ENCODE results near the gene GPR89B. TPM values are rescaled to one million over a fixed set of nuclear protein-coding genes. Genes with fewer than 3 reads are reported as not detected.
"Not testable (repeated sequence)": the region's sequence is repeated elsewhere in the genome, so short reads cannot be mapped to it uniquely, and the experiment has no call there.

Gene GPR89B
- total RNA-seq, 5 donors from 2014 or later (not counting 1 experiment from before 2014, with no cell fraction given) = 18.2 to 25.5 (median 22.2) TPM

- CTCF ChIA-PET; H3K27ac ChIP-seq (ENCODE audit: low read length); H3K27me3 Mint-ChIP-seq; H3K9me3 Mint-ChIP-seq; H3K4me3 ChIP-seq (ENCODE audit: control insufficient read depth in 1 of 2, extremely low read depth in 1 of 2, low read length in 1 of 2); H3K4me3 Mint-ChIP-seq; H3K27ac Mint-ChIP-seq; H3K9me3 ChIP-seq; H3K36me3 Mint-ChIP-seq; H3K27me3 ChIP-seq (replicated peaks in 1 of 2; ENCODE audit: control insufficient read depth in 2 of 2, extremely low read depth in 1 of 2, insufficient read depth in 2 of 2, low read length in 1 of 2); DNase-seq; ATAC-seq (replicated peaks in 1 of 4); H3K4me1 ChIP-seq (ENCODE audit: control insufficient read depth in 1 of 2, extremely low read depth in 1 of 2, insufficient read depth in 2 of 2, low read length in 2 of 2); H3K36me3 ChIP-seq (ENCODE audit: control insufficient read depth in 2 of 2, extremely low read depth in 1 of 2, insufficient read depth in 1 of 2, low read length in 1 of 2); POLR2A ChIA-PET; H3K4me1 Mint-ChIP-seq: not testable (repeated sequence)
- no CpG with 5 or more reads among the region's 2 CpGs for WGBS (ENCODE audit: insufficient coverage)
Observed at GRCh38 chr1:147959680-147960079, 31.5 kb downstream of the GPR89B start.

GRCh38 chr1:147964575-147964974 is 36.4 kb downstream of the GPR89B start:
- H3K4me3 Mint-ChIP-seq; H3K9me3 Mint-ChIP-seq; H3K4me1 Mint-ChIP-seq; ATAC-seq (replicated peaks in 1 of 4); H3K27ac Mint-ChIP-seq; POLR2A ChIA-PET; CTCF ChIA-PET; H3K36me3 Mint-ChIP-seq; DNase-seq; H3K9me3 ChIP-seq; H3K27me3 ChIP-seq (replicated peaks in 1 of 2; ENCODE audit: control insufficient read depth in 2 of 2, extremely low read depth in 1 of 2, insufficient read depth in 2 of 2, low read length in 1 of 2); H3K27ac ChIP-seq (ENCODE audit: low read length); H3K4me3 ChIP-seq (ENCODE audit: control insufficient read depth in 1 of 2, extremely low read depth in 1 of 2, low read length in 1 of 2); H3K4me1 ChIP-seq (ENCODE audit: control insufficient read depth in 1 of 2, extremely low read depth in 1 of 2, insufficient read depth in 2 of 2, low read length in 2 of 2); H3K27me3 Mint-ChIP-seq; H3K36me3 ChIP-seq (ENCODE audit: control insufficient read depth in 2 of 2, extremely low read depth in 1 of 2, insufficient read depth in 1 of 2, low read length in 1 of 2): not testable (repeated sequence)
- no CpG with 5 or more reads among the region's 1 CpG for WGBS (ENCODE audit: insufficient coverage)

DNA sequence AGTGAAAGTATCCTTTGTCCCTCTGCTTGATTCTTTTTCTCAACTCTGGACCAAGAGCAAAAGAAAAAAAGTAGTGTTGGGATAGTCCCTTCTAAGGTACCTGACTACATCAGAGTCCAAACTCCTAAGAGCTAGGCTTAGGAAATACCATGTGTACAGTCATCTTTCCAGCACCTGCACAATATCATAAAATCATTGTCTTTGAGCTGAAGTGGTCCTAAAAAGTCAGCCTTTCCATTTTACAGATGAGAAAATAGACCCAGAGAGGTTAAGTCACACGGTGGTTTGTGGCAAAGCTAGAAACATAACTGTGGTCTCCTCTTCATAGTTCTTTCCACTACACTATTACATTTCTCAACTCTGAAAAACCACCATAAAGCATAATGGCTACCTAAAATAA is 38.4 kb downstream of the GPR89B start:
- H3K4me3 Mint-ChIP-seq; ATAC-seq (replicated peaks in 1 of 4); H3K9me3 ChIP-seq; DNase-seq; H3K4me3 ChIP-seq (ENCODE audit: control insufficient read depth in 1 of 2, extremely low read depth in 1 of 2, low read length in 1 of 2); H3K36me3 Mint-ChIP-seq; H3K4me1 ChIP-seq (ENCODE audit: control insufficient read depth in 1 of 2, extremely low read depth in 1 of 2, insufficient read depth in 2 of 2, low read length in 2 of 2); CTCF ChIA-PET; H3K27ac ChIP-seq (ENCODE audit: low read length); POLR2A ChIA-PET; H3K36me3 ChIP-seq (ENCODE audit: control insufficient read depth in 2 of 2, extremely low read depth in 1 of 2, insufficient read depth in 1 of 2, low read length in 1 of 2); H3K27ac Mint-ChIP-seq; H3K4me1 Mint-ChIP-seq; H3K27me3 Mint-ChIP-seq; H3K27me3 ChIP-seq (replicated peaks in 1 of 2; ENCODE audit: control insufficient read depth in 2 of 2, extremely low read depth in 1 of 2, insufficient read depth in 2 of 2, low read length in 1 of 2); H3K9me3 Mint-ChIP-seq: not testable (repeated sequence)
- no CpG with 5 or more reads among the region's 1 CpG for WGBS (ENCODE audit: insufficient coverage)

DNA sequence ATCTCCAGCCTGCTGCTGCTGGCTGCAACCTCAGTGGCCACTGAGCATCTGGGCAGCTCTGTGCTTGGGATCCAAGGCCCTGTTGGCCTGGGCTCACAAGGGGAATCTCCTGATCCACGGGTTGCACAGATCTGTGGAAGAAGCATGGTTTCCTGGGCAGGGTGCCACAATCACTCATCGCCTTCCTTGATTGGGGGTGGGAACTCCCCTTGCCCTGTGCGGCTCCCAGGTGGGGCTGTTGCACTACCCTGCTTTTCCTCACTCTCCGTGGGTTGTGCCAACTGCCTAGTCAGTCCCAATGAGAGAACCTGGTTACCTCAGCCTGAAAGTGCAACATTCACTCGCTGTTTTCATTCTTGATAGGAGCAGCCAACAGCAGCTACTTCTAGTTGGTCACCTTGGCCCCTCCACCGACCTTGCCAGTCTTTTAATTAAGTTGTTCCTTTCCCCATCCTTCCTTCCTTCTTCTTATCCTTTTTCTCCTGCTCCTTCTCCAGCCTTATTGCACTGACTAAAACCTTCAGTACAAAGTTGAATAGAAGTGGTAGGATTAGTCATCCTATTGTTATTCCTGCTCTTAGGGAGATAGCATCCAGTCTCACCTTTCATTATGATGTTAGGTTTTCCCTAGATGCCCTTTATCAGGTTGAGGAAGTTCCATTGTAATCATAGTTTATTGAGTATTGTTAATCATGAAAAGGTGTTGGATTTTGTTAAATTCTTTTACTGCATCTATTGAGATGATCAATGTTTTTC is 50.9 kb downstream of the GPR89B start:
- not testable (repeated sequence) for H3K36me3 ChIP-seq (ENCODE audit: control insufficient read depth in 2 of 2, extremely low read depth in 1 of 2, insufficient read depth in 1 of 2, low read length in 1 of 2)

DNA sequence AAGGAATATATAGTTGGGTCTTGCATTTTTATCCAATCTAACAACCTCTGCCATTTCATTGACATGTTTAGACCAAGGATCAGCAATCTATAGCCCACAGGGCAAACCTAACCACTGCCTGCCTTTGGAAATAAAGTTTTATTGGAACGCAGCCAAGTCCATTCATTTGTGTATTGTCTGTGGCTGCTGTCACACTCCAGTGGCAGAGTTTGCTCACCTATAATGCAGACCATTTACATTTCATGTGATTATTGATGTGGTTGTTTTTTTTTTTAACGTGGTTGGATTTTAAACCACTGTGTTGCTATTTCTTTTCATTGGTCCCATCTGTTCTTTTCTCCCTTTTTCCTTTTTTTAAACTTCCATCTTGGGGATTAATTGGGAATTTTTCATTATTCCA is 57.2 kb downstream of the GPR89B start:
- H3K27me3 Mint-ChIP-seq; ATAC-seq (replicated peaks in 1 of 4); H3K27ac Mint-ChIP-seq; H3K4me1 Mint-ChIP-seq; H3K4me3 Mint-ChIP-seq; DNase-seq; H3K9me3 ChIP-seq; H3K9me3 Mint-ChIP-seq; H3K4me1 ChIP-seq (ENCODE audit: control insufficient read depth in 1 of 2, extremely low read depth in 1 of 2, insufficient read depth in 2 of 2, low read length in 2 of 2); CTCF ChIA-PET; POLR2A ChIA-PET; H3K4me3 ChIP-seq (ENCODE audit: control insufficient read depth in 1 of 2, extremely low read depth in 1 of 2, low read length in 1 of 2); H3K27me3 ChIP-seq (replicated peaks in 1 of 2; ENCODE audit: control insufficient read depth in 2 of 2, extremely low read depth in 1 of 2, insufficient read depth in 2 of 2, low read length in 1 of 2); H3K36me3 ChIP-seq (ENCODE audit: control insufficient read depth in 2 of 2, extremely low read depth in 1 of 2, insufficient read depth in 1 of 2, low read length in 1 of 2); H3K27ac ChIP-seq (ENCODE audit: low read length): not testable (repeated sequence)
- peaks cover 25% of the 10 kb centered on the region for H3K36me3 Mint-ChIP-seq
- no CpG with 5 or more reads among the region's 2 CpGs for WGBS (ENCODE audit: insufficient coverage)

More for the DNA sequence above, 50.9 kb downstream of the GPR89B start:
- H3K27me3 Mint-ChIP-seq; H3K4me3 Mint-ChIP-seq; H3K27ac Mint-ChIP-seq; H3K4me1 Mint-ChIP-seq; CTCF ChIA-PET; H3K9me3 ChIP-seq; DNase-seq; H3K27ac ChIP-seq (ENCODE audit: low read length); POLR2A ChIA-PET; H3K4me1 ChIP-seq (ENCODE audit: control insufficient read depth in 1 of 2, extremely low read depth in 1 of 2, insufficient read depth in 2 of 2, low read length in 2 of 2); H3K27me3 ChIP-seq (replicated peaks in 1 of 2; ENCODE audit: control insufficient read depth in 2 of 2, extremely low read depth in 1 of 2, insufficient read depth in 2 of 2, low read length in 1 of 2); H3K9me3 Mint-ChIP-seq; ATAC-seq (replicated peaks in 1 of 4); H3K4me3 ChIP-seq (ENCODE audit: control insufficient read depth in 1 of 2, extremely low read depth in 1 of 2, low read length in 1 of 2): not testable (repeated sequence)
- H3K36me3 Mint-ChIP-seq = peaks cover 30% of the 10 kb centered on the region
- WGBS (ENCODE audit: insufficient coverage) = no CpG with 5 or more reads among the region's 6 CpGs

DNA sequence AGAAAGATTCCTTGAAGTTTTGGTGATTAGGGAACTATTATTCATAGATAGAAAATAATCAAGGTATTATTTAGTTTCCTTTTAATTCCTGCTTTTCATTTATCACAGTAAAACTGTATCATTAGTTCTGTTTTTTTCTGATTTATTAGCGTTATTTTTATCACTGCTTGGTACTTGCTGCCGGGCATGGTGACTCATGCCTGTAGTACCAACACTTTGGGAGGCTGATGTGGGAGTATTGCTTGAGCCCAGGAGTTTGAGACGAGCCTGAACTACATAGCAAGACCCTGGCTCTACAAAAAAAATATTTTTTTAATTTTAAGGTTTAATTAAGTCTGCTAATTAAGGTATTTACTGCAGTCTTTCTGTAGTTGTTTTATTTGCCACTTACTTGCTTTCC is 59.7 kb downstream of the GPR89B start:
- H3K9me3 Mint-ChIP-seq; POLR2A ChIA-PET; DNase-seq; H3K27me3 Mint-ChIP-seq; H3K9me3 ChIP-seq; H3K4me1 Mint-ChIP-seq; CTCF ChIA-PET; H3K4me3 ChIP-seq (ENCODE audit: control insufficient read depth in 1 of 2, extremely low read depth in 1 of 2, low read length in 1 of 2); H3K4me1 ChIP-seq (ENCODE audit: control insufficient read depth in 1 of 2, extremely low read depth in 1 of 2, insufficient read depth in 2 of 2, low read length in 2 of 2); H3K27ac ChIP-seq (ENCODE audit: low read length); H3K4me3 Mint-ChIP-seq; H3K36me3 ChIP-seq (ENCODE audit: control insufficient read depth in 2 of 2, extremely low read depth in 1 of 2, insufficient read depth in 1 of 2, low read length in 1 of 2); H3K27ac Mint-ChIP-seq; H3K27me3 ChIP-seq (replicated peaks in 1 of 2; ENCODE audit: control insufficient read depth in 2 of 2, extremely low read depth in 1 of 2, insufficient read depth in 2 of 2, low read length in 1 of 2); ATAC-seq (replicated peaks in 1 of 4): not testable (repeated sequence)
- peaks cover 18% of the 10 kb centered on the region for H3K36me3 Mint-ChIP-seq
- WGBS (ENCODE audit: insufficient coverage) = no CpG with 5 or more reads among the region's 3 CpGs

DNA sequence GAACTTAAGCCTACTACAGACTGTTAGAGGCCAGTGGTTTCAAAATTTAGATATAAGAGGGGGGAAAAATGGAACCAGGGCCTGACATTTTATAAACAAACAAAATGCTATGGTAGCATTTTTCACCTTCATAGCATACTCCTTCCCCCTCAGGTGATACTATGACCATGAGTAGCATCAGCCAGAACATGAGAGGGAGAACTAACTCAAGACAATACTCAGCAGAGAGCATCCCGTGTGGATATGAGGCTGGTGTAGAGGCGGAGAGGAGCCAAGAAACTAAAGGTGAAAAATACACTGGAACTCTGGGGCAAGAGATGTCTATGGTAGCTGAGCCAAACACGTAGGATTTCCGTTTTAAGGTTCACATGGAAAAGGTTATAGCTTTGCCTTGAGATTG is 64.7 kb downstream of the GPR89B start:
- H3K4me1 ChIP-seq (ENCODE audit: control insufficient read depth in 1 of 2, extremely low read depth in 1 of 2, insufficient read depth in 2 of 2, low read length in 2 of 2); DNase-seq; H3K9me3 ChIP-seq; H3K27ac ChIP-seq (ENCODE audit: low read length); H3K9me3 Mint-ChIP-seq; H3K27me3 ChIP-seq (replicated peaks in 1 of 2; ENCODE audit: control insufficient read depth in 2 of 2, extremely low read depth in 1 of 2, insufficient read depth in 2 of 2, low read length in 1 of 2); CTCF ChIA-PET; POLR2A ChIA-PET; H3K36me3 ChIP-seq (ENCODE audit: control insufficient read depth in 2 of 2, extremely low read depth in 1 of 2, insufficient read depth in 1 of 2, low read length in 1 of 2); H3K4me3 ChIP-seq (ENCODE audit: control insufficient read depth in 1 of 2, extremely low read depth in 1 of 2, low read length in 1 of 2); H3K27ac Mint-ChIP-seq; H3K27me3 Mint-ChIP-seq; ATAC-seq (replicated peaks in 1 of 4); H3K4me3 Mint-ChIP-seq: not testable (repeated sequence)
- no CpG with 5 or more reads among the region's 4 CpGs for WGBS (ENCODE audit: insufficient coverage)
- H3K4me1 Mint-ChIP-seq = peaks cover 4 to 11% (median 9%) of the 10 kb centered on the region in 3 donors
- H3K36me3 Mint-ChIP-seq = peaks cover 19% of the 10 kb centered on the region

All from T-cell (primary cell).